HT-29 (cell line): ENCODE measurements around the gene HAUS7. TPM values are rescaled to one million over a fixed set of nuclear protein-coding genes. Genes with fewer than 3 reads are reported as not detected.
"Not testable (repeated sequence)": the region's sequence is repeated elsewhere in the genome, so short reads cannot be mapped to it uniquely, and the experiment has no call there.

Source experiments
- DNase-seq: peaks from one replicate; pipeline ENCODE4 v3.0.0-alpha.2; 2015; ENCODE audit warnings: low spot score
- small RNA-seq: library from RNA; depleted of rRNA; stranded (forward); fragments of <200 nt; gene quantifications from one replicate; pipeline ENCODE3, GENCODE V24; 2014
- total RNA-seq: library from RNA; depleted of rRNA; stranded (reverse); fragments of >200 nt; shearing (Covaris generic); gene quantifications from 2 replicates; pipeline ENCODE4 v1.2.3, GENCODE V29; 2014; rRNA removed

HAUS7 gene
- total RNA-seq, 1 experiment from 2014 or later: 85.6 TPM

DNA sequence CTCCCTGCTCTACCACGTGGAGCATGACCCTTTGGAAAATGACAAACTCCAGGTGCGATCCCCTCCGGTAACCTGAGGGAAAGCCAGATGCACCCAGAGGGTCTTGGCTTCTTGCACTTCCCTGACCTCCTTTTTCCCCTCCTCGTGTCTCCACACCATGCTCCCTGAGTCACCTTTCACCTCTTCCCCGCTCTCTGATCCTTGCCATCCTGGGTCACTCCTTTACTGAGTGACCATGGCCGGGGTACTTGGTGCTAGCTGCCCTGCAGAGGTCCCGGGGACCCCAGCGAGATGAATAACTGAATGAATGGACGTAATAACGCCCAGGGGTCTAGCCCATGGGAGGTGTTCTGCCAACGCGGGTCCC is 59.5 kb downstream of the HAUS7 start:
- DNase-seq: no peak

DNA sequence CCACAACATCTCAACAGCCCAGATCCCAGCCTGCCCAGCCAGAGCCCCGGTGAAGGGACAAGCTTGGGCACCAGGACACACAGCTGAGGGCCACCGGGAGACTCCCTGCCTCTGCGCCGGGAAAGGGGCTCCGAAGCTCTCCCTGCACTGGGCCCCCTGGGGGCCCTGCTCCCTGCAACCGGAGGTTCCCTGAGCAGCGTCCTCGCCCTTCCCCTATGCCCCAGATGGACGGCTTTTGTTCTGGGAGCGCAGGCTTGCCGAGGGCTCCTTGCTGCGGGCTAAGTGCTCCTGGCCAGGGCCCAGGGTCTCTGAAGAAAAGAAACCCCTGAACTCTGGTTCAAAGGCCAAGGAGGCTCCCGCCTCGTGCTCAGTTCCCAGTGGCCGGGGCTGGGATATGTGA is 60.0 kb downstream of the HAUS7 start:
- no peak for DNase-seq

DNA sequence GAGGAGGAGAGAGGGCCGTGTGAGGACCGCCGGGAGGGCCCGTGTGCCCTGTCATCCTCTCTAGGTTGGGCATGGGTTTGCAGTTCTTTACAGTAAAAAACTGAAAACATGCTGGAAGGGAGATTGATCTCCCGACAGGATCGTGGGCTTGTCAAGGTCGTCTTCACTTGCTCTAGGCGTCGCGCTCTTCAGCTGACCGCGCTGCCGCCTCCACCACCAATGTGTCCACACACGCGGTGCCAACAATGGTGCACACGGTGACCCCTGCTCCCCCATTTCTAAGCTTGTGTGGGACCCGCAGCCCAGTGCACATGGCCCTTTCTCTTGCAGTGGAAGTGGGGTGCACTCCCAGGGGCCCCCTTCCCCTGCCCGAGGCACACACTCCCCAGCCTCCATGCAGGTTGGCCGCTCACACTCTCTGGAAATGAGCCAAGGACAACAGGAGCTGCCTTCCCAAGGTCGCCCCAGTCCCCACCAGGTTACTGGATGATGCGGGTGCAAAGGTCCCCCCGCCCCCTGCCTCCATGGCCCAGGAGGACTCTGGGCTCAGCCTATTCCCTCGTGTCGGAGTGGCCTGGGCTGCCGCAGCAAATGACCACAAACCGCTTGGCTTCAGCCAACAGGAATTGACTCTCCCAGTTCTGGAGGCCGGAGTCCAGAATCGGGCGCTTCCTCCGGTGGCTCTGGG is 60.8 kb downstream of the HAUS7 start:
- DNase-seq: no peak

DNA sequence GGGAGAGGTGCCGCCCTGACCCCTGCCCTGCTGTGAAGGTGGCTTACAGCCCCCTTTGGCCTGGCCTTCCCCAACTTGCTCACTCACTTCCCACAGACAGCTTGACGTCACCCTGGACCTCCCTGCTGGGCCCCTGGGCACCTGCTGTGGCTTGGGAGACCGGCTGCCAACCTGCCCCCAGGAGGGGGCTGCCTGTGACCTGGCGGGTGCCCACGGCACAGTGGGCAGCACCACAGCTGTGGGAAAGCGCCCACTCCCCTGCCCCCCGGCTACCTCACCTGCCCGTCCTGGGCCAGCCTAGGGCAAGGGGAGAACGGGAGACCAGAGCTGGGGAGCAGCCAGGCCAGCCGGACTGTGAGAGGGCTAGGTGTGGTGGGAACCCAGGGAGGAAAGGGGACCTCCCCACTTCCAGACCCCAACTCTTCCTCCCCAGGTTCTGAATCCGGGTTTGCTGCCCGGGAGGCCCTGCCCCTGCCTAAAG is 61.5 kb downstream of the HAUS7 start:
- no peak for DNase-seq

DNA sequence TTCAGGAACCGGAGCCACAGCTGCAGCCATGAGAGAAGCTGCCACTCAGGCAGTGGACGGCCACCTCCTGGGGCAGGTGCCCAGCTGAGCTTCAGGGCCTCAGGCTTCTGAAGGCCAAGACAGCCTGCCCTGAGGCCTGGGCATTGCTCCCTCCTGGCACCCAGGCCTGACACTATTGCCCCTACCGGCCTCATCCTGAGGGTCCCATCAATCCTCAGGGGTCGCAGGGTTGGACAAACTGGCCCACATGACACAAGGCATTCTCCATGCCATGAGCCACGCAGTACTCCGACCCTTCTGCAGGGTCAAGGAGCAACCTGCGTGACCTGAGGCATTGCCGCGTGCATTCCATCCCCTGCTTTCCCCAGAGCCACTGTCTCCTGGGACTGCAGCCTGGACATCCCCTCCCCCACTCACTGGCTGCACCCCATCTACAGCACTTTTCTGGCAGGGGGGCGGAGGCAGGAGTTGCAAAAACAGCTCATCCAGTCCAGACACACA is 62.1 kb downstream of the HAUS7 start:
- no peak for DNase-seq

DNA sequence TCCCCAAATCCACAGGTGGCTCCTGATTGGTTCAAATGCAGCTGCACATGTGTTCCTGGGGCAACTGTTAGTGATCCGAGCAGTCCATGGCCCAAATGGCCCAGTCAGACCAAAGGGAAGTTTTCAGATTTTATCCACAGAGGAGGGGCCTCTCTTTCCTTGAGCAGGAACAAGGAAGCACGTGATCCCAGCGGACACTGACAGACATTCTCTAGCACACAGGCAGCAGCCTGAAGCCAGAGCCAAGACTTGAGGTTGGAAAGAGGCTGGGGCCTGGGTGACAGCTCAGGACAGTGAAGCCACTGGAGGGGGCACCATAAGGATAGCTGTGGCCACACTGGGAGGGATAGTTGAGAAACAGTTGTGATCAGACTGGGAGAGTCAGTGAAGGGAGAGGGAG is 62.6 kb downstream of the HAUS7 start:
- no peak for DNase-seq

DNA sequence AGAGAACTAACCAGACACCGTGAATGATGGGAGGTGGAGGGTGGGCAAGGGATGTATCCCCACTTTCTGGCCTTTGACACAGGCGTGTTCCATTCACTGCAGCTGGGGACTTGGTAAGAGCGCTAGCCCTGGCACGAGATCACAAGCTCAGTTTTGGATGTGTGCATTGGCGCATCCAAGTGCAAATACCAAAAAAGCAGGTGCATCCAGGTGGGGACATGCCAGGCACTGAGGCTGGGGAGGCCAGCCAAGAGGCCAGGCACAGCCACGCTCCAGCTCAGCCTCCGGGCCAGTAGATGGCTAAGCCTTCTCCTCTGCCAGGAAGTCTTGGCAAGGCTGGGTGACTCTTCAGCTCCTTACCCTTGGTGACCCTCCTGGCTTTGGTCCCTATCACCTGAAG is 63.5 kb downstream of the HAUS7 start:
- DNase-seq: no peak

DNA sequence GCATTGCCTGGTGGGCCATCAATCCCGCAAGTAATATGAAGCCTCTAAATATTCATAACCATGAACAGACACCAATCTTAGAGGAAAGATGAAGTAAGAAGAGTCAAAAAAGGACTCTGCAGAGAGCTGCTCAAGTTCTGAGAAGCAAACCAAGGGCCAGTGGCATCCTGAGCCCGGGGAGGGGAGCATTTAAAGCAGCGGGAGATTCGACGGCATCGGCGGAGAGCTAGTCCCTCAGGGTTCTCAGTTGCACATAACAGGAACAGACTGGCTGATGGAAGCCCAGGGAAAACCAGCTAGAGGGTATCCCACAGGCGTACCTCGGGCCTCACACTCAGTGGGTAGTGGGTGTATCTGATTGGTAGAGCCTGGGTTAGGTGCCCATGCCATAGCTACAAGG is 64.4 kb downstream of the HAUS7 start:
- no peak for DNase-seq

DNA sequence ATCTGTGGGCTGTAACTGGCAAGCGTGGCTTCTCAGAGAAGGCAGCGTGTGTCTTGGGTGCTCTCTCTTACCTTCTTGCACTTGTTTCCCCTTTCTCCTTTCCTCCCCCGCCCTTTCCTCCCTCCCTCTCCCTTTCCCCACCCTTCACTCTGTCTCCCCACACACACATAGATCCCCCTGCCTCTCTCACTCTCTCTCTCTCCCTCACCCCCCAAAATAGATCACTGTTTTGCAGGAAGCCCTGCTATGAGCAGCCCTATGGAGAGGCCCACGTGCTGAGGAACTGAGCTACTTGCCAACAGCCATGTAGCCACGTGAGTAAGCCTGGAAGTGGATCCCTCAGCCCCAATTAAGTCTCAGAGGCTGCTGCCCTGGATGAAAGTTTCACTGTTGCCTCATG is 65.0 kb downstream of the HAUS7 start:
- no peak for DNase-seq

DNA sequence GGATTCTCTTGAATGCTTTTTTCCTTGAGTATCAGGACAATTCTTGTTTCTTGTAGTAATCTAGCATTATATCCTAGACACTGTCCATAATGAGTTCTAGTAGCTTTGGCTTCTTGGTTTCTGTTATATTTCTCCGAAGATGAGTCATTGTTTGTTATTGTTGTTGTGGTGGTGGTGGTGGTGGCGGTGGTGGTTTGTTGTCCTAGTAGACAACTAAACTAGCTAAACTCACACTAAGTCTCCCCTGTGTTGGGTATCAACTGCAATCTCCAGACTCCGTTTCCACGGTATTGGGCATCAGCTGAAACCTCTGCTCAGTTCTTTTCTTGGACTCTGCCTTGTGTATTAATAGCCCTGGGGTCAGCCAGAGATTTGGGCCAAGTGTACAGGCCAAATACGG is 66.0 kb downstream of the HAUS7 start:
- not testable (repeated sequence) for DNase-seq

DNA sequence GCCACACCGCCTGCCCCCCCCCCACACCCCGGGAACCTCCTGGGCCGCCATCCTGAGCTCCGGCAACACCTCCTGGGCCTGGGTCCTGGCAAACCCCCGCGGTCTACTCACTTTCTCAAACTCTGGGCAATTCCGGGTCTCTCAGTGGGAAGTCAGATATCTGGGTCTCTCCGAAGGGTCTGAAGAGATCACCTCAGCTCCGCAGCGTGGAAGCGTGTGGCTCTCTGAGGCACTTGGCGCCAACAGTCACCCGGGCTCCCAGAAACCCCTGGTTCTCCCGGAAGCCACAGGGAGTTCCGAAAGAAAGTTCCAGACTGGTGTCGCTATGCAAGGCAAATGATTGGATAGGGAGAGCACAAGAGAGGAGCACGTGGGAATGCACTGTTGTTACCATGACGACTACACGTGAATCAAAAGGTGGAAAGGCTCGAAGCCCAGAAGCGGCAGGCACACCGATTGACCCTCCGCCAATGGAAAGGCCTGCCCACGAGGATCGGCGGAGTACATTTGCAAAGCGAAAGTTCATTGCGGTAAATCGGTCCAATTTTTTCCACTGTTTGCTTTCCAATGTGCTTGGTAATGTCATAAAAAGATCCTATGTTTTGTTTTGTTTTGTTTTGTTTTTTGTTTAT is 69.1 kb downstream of the HAUS7 start, which contains the start of gene PNMA6E:
TSS of gene PNMA6E (minus strand) at position 218 of the 632 bp plus-strand sequence. CDS start 2,501 bp downstream, outside the sequence.
- no peak for DNase-seq

DNA sequence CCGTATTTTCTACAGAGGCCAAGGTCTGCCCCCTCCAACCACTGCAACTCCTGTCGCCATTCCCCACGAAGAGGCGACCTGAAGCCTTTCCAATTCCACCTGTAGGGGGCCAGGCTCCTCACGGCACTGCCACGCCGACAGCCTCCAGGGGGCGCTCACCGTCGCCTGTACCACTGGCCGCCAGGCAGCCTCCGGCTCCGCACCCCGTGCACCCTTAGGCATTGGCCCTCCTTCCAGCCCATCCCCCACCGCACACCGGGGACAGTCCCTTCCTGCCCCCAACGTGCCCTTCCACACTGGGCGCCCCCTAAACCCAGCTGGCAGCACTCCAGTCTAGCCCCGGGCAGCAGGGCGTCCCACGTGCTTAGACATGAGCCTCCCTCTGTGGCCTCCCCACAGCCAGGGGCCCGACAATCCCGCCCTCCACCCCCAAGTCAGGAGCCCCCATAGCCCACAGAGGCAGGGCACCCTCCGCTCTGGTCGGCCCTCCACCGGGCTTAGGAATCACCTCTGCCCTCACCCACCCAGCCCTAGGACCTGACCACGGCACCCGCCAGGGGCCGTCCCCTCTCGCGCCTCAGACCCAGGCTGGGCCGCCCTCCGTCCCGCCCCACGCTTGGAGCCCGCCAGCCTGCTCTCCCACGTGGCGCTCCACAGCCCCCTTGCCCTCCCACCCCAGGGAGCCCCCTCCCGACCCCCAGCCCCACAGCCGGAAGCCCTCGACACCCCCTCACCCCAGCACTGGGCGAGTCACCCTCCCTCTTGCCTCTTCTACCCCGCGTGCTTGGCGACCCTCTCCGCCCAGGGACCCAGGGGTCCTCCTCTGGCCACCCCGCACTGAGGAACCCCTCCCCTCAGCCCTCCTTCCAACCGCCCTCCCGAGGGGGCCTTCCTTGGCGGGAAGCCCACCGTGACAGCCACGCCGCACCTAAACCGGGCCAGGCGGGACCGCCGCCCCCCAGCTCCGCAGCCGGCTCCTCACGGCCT is 69.9 kb downstream of the HAUS7 start:
- DNase-seq: peak; percentile 71

DNA sequence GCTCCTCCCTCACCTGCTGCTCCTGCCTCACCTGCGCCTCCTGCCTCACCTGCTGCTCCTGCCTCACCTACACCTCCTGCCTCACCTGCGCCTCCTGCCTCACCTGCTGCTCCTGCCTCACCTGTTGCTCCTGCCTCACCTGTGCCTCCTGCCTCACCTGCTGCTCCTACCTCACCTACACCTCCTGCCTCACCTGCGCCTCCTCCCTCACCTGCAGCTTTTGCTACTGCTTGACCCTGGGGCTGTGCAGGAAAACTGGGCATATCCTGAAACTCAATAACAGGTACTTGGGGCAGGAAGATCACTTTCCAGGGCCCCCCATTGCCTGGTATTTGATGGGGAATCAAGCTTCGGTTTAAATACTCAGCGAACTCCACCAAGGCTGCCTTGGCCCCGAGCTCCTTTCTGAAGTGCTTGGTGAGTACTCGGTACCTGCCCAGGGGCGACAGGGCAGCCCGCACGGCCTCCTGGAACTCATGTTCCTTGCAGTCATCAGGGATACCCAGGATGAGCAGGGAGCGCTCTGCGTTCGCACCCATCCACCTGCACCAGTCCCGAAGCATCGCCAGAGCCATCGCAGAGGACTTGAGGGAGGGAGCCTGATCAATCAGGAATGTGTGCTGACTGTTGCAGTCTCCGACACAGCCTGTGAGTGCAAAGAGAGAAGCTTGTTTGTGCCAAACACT is 72.0 kb downstream of the HAUS7 start:
- DNase-seq: no peak

Small RNAs within 50 kb of the gene (small RNA-seq; reads per million reads assigned to genes)
- not detected for gene RN7SL667P

Other genes starting within 250 kb of the HAUS7 start
- not detected in 2 replicates for gene PNMA6F, start 148.8 kb downstream of the HAUS7 start, total RNA-seq
- gene ZNF275, start 136.4 kb downstream of the HAUS7 start, total RNA-seq: 5.1 and 5.5 TPM in 2 replicates
- gene PNMA6E, start 69.2 kb downstream of the HAUS7 start, total RNA-seq: not detected in 2 replicates
- gene ZFP92, start 59.1 kb downstream of the HAUS7 start, total RNA-seq: not detected in 2 replicates
- 7.3 and 9.8 TPM in 2 replicates for gene TREX2, start 24.5 kb downstream of the HAUS7 start, total RNA-seq
- 14.0 and 23.2 TPM in 2 replicates for gene BGN, start 24.4 kb upstream of the HAUS7 start, total RNA-seq
- gene ATP2B3, start 47.1 kb upstream of the HAUS7 start, total RNA-seq: not detected in 2 replicates
- gene CCNQ, start 128.6 kb upstream of the HAUS7 start, total RNA-seq: 107 and 122 TPM in 2 replicates
- gene DUSP9, start 176.6 kb upstream of the HAUS7 start, total RNA-seq: not detected in 2 replicates
- gene PNCK, start 203.2 kb upstream of the HAUS7 start, total RNA-seq: 0.99 and 1.1 TPM in 2 replicates
- 98.8 and 127 TPM in 2 replicates for gene SLC6A8, start 217.3 kb upstream of the HAUS7 start, total RNA-seq